ENCODE measurements around the gene XPNPEP3.
A peak's percentile ranks its signal among the peaks of the same experiment; 100 is the strongest.
"Not testable (repeated sequence)": the region's sequence is repeated elsewhere in the genome, so short reads cannot be mapped to it uniquely, and the experiment has no call there.

XPNPEP3 gene

GRCh38 chr22:40819599-40820140 is 37.3 kb upstream of the XPNPEP3 start:
- TF ChIP-seq CTCF (IDR thresholded peaks at IDR 0.05; ENCODE audit: low read depth, low read length) = 0 out of 2 replicates have a peak, but pooled peaks have one; percentile 5
- peak overlapping the region; percentile 99 for H3K4me3 ChIP-seq (ENCODE audit: low read depth, low read length)

- TF ChIP-seq CTCF (IDR thresholded peaks at IDR 0.05; ENCODE audit: low read depth, low read length) = no peak
- no peak overlapping the region for H3K4me3 ChIP-seq (ENCODE audit: low read depth, low read length)
These were observed 33.5 kb upstream of the XPNPEP3 start for GRCh38 chr22:40823426-40823825.

- not testable (repeated sequence) for H3K4me3 ChIP-seq (ENCODE audit: low read depth, low read length)
These were observed 30.7 kb upstream of the XPNPEP3 start for GRCh38 chr22:40826292-40826691.

- no peak overlapping the region for H3K4me3 ChIP-seq (ENCODE audit: low read depth, low read length)
- no peak for TF ChIP-seq CTCF (IDR thresholded peaks at IDR 0.05; ENCODE audit: low read depth, low read length)
These were observed 29.8 kb upstream of the XPNPEP3 start for GRCh38 chr22:40826984-40827741.

GRCh38 chr22:40829131-40829530 is 27.8 kb upstream of the XPNPEP3 start:
- no peak overlapping the region for H3K4me3 ChIP-seq (ENCODE audit: low read depth, low read length)
- TF ChIP-seq CTCF (IDR thresholded peaks at IDR 0.05; ENCODE audit: low read depth, low read length) = no peak

GRCh38 chr22:40834619-40835018 is 22.3 kb upstream of the XPNPEP3 start:
- TF ChIP-seq CTCF (IDR thresholded peaks at IDR 0.05; ENCODE audit: low read depth, low read length) = no peak
- no peak overlapping the region for H3K4me3 ChIP-seq (ENCODE audit: low read depth, low read length)

- no peak for TF ChIP-seq CTCF (IDR thresholded peaks at IDR 0.05; ENCODE audit: low read depth, low read length)
- H3K4me3 ChIP-seq (ENCODE audit: low read depth, low read length) = no peak overlapping the region
These were observed 18.5 kb upstream of the XPNPEP3 start for GRCh38 chr22:40838486-40838885.
